Activated T-helper 17 cell treated with anti-CD3 and anti-CD28 coated beads, Interleukin-2, amount 50 U/mL, for 72 hours (primary cell): ENCODE results near the gene LMX1A. TPM values are rescaled to one million over a fixed set of nuclear protein-coding genes. Genes with fewer than 3 reads are reported as not detected.

Experiments used
- ATAC-seq: fragments of 150-1000 bp; cut with Tn5 transposase; replicated peaks from 2 replicates; pipeline ENCODE4 v1.10.0; 2021; ENCODE audit warnings: mild to moderate bottlenecking, moderate library complexity
- H3K27ac Mint-ChIP-seq: one replicate; pipeline ENCODE4 v1.8.0; 2022; ENCODE audit warnings: mixed read lengths
- H3K27me3 Mint-ChIP-seq: one replicate; pipeline ENCODE4 v1.8.0; 2022; ENCODE audit warnings: mixed read lengths
- H3K36me3 Mint-ChIP-seq: one replicate; pipeline ENCODE4 v1.8.0; 2022; ENCODE audit warnings: low read depth, mild to moderate bottlenecking, mixed read lengths
- H3K4me1 Mint-ChIP-seq: one replicate; pipeline ENCODE4 v1.8.0; 2022; ENCODE audit warnings: mixed read lengths
- H3K4me3 Mint-ChIP-seq: one replicate; pipeline ENCODE4 v1.8.0; 2022; ENCODE audit warnings: mild to moderate bottlenecking, mixed read lengths
- H3K9me3 Mint-ChIP-seq: one replicate; pipeline ENCODE4 v1.8.0; 2022; ENCODE audit warnings: mixed read lengths
- total RNA-seq, 2 donors: library from RNA; stranded (reverse); gene quantifications; one replicate each; pipeline ENCODE4 v1.2.3, GENCODE V29; 2022

Gene LMX1A
- total RNA-seq, 2 donors from 2014 or later: not detected

DNA sequence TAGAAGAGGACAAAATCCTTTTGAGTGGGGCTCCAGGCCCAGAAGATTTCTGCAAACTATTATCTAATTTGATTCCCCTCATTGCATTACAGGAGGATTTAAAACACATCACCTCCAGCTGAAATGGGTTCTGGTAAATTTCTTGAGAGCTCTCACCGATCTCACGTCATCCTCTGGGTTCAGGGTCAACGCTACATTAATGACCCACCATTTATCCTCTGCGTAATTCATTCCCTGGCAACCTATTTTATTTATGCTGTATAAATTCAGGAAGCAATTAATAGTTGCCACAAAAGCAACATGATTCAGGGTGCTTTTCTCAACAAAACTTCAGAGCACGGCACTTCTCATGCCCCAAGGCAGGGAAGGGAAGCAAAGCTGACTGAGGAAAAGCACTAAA, 38.9 kb downstream of the LMX1A start:
- Mint-ChIP-seq H3K27me3 (peaks cover 52% of the 10 kb centered on the region), H3K4me1 (no peaks in the 10 kb centered on the region), H3K4me3 (no peak overlapping the region), H3K36me3 (no peaks in the 10 kb centered on the region), H3K9me3 (no peaks in the 10 kb centered on the region), H3K27ac (no peak overlapping the region)
- no peak for ATAC-seq

DNA sequence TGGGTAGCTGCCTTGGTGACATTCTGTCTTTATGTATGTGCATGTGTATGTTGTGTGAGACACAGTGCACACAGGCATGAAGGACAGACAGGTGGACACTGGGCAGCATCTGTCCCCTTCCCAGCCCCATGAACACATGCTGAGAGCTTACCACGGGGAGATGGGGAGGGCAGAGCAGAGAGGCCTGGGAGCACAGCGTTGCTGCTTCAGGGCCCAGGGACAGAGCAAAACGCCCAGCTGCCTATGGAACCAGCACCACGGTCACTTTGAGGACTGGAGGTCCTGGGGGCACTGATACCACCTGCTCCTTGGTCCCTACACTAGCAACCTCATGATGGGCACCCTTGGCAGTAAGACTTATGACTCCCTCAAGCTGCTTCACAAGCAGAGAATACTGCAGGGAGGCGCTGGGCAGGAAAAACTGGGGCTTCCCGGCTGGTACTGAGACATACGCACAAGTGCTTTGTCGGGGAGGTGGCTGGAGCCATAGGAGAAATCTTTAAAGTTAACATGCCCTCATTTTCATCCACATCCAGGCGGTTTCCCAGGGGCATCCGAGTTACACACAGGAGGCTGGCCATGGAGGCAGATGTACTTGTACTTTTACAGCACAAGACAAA, 40.3 kb downstream of the LMX1A start:
- peaks cover 48% of the 10 kb centered on the region for H3K27me3 Mint-ChIP-seq
- no peak for ATAC-seq
- no peak overlapping the region for H3K4me3 Mint-ChIP-seq
- H3K27ac Mint-ChIP-seq: no peak overlapping the region
- H3K36me3 Mint-ChIP-seq: no peaks in the 10 kb centered on the region
- H3K4me1 Mint-ChIP-seq: no peaks in the 10 kb centered on the region
- H3K9me3 Mint-ChIP-seq: no peaks in the 10 kb centered on the region

DNA sequence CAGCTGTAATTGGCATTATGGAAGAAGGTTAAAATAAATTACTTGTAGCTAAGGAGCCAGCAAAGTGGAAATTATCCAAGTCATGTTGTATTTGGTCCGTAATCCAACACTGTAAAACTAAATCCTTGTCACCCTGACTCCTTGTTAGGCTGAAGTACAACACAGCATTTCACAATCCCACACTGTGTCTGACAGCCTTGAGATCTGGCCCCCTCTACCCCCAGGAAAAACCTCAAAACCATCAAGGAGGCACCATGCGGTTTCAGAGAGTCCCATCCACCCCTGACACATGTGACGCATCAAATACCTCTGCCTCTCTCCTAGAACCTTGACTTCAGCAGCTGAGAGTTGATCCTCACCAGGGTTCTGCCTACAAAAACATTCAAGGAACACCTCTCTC, 41.0 kb downstream of the LMX1A start:
- no peaks in the 10 kb centered on the region for H3K36me3 Mint-ChIP-seq
- H3K9me3 Mint-ChIP-seq: no peaks in the 10 kb centered on the region
- peaks cover 45% of the 10 kb centered on the region for H3K27me3 Mint-ChIP-seq
- no peaks in the 10 kb centered on the region for H3K4me1 Mint-ChIP-seq
- ATAC-seq: no peak
- H3K27ac Mint-ChIP-seq: no peak overlapping the region
- no peak overlapping the region for H3K4me3 Mint-ChIP-seq

DNA sequence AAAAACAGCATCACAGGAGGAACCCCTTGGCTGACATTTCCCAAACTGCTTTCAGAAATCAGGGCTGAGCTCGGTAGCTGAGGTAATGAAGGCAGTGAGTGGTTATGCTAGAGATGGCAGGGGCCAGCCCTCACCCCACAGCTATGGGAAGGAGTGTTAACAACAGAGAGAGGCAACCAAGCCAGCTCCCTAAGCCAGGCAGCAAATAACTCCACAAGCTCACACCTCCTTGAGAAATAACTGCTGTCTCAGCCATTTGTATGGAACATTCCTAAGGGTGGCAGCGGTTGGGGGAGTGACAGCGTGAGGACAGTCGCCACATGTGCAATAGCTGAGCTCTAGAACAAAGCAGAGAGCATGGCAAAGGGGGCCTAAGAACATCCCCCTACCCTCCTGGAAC, 42.6 kb downstream of the LMX1A start:
- no peak for ATAC-seq
- no peak overlapping the region for H3K27ac Mint-ChIP-seq
- no peaks in the 10 kb centered on the region for H3K4me1 Mint-ChIP-seq
- H3K9me3 Mint-ChIP-seq: no peaks in the 10 kb centered on the region
- H3K4me3 Mint-ChIP-seq: no peak overlapping the region
- peaks cover 40% of the 10 kb centered on the region for H3K27me3 Mint-ChIP-seq
- no peaks in the 10 kb centered on the region for H3K36me3 Mint-ChIP-seq

- Mint-ChIP-seq H3K9me3 (no peaks in the 10 kb centered on the region), H3K4me3 (no peak overlapping the region), H3K36me3 (no peaks in the 10 kb centered on the region), H3K4me1 (no peaks in the 10 kb centered on the region), H3K27me3 (peaks cover 30% of the 10 kb centered on the region), H3K27ac (no peak overlapping the region)
- no peak for ATAC-seq
Measured at GRCh38 chr1:165312591-165312990, 43.9 kb downstream of the LMX1A start.

GRCh38 chr1:165306543-165307434, 49.7 kb downstream of the LMX1A start:
- H3K36me3 Mint-ChIP-seq: no peaks in the 10 kb centered on the region
- no peak for ATAC-seq
- H3K4me3 Mint-ChIP-seq: no peak overlapping the region
- no peaks in the 10 kb centered on the region for H3K4me1 Mint-ChIP-seq
- H3K27ac Mint-ChIP-seq: no peak overlapping the region
- H3K27me3 Mint-ChIP-seq: peaks cover 25% of the 10 kb centered on the region
- H3K9me3 Mint-ChIP-seq: no peaks in the 10 kb centered on the region

DNA sequence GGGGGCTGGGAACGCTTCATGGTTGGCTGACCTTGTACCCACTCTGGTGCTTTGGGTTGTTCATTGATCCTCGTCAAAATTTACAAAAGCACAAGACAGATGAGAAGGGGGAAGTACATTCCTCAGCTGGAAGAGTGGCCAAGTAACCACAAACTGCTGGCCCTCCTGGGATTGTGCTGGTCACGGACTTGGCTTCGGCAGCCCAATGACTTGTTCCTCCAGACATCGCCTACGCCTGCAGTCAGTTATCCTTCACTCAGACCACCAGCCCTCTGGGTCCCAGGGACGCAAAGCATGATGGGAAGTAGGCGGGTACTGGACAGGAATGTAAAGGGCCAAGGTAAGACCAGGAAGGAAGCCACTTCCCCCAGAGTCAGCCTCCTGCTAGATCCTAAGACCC, 53.1 kb downstream of the LMX1A start:
- no peaks in the 10 kb centered on the region for H3K9me3 Mint-ChIP-seq

DNA sequence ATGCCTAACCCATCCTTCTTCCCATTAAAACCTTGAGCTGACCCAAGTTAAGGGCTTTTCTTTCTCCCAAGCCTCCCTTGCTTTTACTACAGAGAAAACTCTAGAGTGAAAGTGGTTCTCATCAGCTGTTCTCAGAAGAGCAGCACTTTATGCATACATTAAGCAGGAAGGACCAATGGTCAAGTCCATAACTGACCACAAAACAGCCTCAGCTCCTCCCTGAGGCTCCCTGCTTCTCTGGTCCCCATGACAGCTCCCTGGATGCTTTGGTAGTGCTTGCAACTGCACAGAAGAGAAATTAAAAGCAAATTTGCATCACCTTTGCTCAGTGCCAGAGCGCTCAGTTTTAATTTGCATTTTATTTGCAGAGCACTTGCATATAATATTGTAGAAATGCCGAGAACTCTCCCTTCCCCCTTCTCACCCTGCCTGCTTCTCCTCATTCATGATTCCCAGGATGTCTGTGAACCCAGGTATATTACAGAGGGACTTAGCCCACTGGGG, 56.1 kb downstream of the LMX1A start:
- no peaks in the 10 kb centered on the region for H3K36me3 Mint-ChIP-seq
- ATAC-seq: no peak

More for the DNA sequence above, 53.1 kb downstream of the LMX1A start:
- no peaks in the 10 kb centered on the region for H3K4me1 Mint-ChIP-seq
- peaks cover 29% of the 10 kb centered on the region for H3K27me3 Mint-ChIP-seq
- no peak for ATAC-seq
- no peaks in the 10 kb centered on the region for H3K36me3 Mint-ChIP-seq
- no peak overlapping the region for H3K27ac Mint-ChIP-seq
- no peak overlapping the region for H3K4me3 Mint-ChIP-seq

GRCh38 chr1:165298203-165298820, 58.2 kb downstream of the LMX1A start:
- Mint-ChIP-seq H3K4me1 (no peaks in the 10 kb centered on the region), H3K27me3 (peaks cover 8% of the 10 kb centered on the region), H3K27ac (no peak overlapping the region), H3K4me3 (no peak overlapping the region), H3K36me3 (no peaks in the 10 kb centered on the region), H3K9me3 (no peaks in the 10 kb centered on the region)
- no peak for ATAC-seq

More for the DNA sequence above, 56.1 kb downstream of the LMX1A start:
- no peaks in the 10 kb centered on the region for H3K4me1 Mint-ChIP-seq
- H3K4me3 Mint-ChIP-seq: no peak overlapping the region
- H3K27me3 Mint-ChIP-seq: peaks cover 23% of the 10 kb centered on the region
- H3K9me3 Mint-ChIP-seq: no peaks in the 10 kb centered on the region
- H3K27ac Mint-ChIP-seq: no peak overlapping the region

GRCh38 chr1:165296205-165296604, 60.3 kb downstream of the LMX1A start:
- ATAC-seq: no peak
- Mint-ChIP-seq H3K4me3 (no peak overlapping the region), H3K27ac (no peak overlapping the region), H3K9me3 (no peaks in the 10 kb centered on the region), H3K4me1 (no peaks in the 10 kb centered on the region), H3K36me3 (no peaks in the 10 kb centered on the region), H3K27me3 (peaks cover 8% of the 10 kb centered on the region)

DNA sequence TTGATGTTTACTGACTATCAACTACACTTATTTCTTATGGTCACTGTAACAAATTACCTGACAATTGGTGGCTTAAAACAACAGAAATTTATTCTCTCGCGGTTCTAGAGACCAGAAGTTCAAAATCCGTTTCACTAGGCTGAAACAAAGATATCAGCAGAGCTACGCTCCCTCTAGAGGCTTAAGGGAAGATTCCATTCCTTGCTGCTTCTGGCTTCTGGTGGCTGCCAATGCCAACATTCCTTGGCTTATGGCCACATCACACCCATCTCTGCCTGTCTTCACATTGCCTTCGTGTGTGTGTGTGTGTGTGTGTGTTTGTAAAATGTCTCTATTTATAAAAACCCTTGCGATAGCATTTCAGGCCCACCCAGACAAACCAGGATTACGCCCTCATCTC, 66.4 kb downstream of the LMX1A start:
- no peak for ATAC-seq
- no peaks in the 10 kb centered on the region for H3K4me1 Mint-ChIP-seq
- no peaks in the 10 kb centered on the region for H3K36me3 Mint-ChIP-seq
- peaks cover 14% of the 10 kb centered on the region for H3K27me3 Mint-ChIP-seq
- no peaks in the 10 kb centered on the region for H3K9me3 Mint-ChIP-seq
- no peak overlapping the region for H3K4me3 Mint-ChIP-seq
- no peak overlapping the region for H3K27ac Mint-ChIP-seq

- Mint-ChIP-seq H3K27ac (no peak overlapping the region), H3K4me1 (no peaks in the 10 kb centered on the region), H3K27me3 (peaks cover 18% of the 10 kb centered on the region), H3K9me3 (no peaks in the 10 kb centered on the region), H3K36me3 (no peaks in the 10 kb centered on the region), H3K4me3 (no peak overlapping the region)
- no peak for ATAC-seq
Measured at GRCh38 chr1:165289556-165289955, 67.0 kb downstream of the LMX1A start.

DNA sequence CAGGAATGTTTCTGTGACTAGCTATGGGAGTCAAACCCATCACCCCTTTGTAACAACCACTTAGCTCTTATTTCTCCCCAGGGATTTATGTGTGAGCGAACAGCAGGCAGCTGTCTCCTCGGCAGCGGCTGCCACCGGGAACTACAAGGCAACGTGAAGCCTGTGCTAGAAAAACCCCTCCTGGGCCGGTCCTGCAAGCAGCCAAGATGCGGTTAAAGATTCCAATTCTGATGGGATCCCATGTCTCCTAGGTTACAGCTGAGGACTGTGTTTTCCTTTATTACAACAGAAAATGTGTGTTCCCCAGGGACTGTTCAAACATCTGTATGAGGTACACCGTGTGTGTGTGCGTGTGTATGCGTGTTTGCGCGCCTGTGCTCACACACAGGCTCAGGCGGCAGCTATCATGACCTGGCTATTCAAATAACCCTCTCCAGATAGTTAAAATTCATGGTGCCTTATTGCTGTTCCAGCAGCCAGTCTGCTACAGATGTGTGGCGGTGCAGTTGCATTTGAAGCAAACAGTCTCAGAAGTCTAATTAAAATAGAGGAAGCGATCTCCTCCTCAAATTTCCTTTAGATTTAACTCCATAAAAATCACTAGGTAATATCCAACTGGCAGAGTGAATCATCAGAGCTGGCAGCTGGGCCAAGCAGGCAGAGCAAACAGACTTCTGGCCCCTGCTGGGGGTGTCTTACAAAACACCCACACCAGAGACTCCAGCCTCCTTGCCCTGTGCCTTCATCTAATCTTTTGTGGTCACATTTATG, 68.0 kb downstream of the LMX1A start:
- no peaks in the 10 kb centered on the region for H3K9me3 Mint-ChIP-seq
- no peak overlapping the region for H3K27ac Mint-ChIP-seq
- ATAC-seq: no peak
- H3K36me3 Mint-ChIP-seq: no peaks in the 10 kb centered on the region
- H3K27me3 Mint-ChIP-seq: peaks cover 25% of the 10 kb centered on the region
- H3K4me1 Mint-ChIP-seq: no peaks in the 10 kb centered on the region
- H3K4me3 Mint-ChIP-seq: no peak overlapping the region

- Mint-ChIP-seq H3K27me3 (peaks cover 30% of the 10 kb centered on the region), H3K36me3 (no peaks in the 10 kb centered on the region), H3K4me3 (no peak overlapping the region), H3K9me3 (no peaks in the 10 kb centered on the region), H3K4me1 (no peaks in the 10 kb centered on the region), H3K27ac (no peak overlapping the region)
- ATAC-seq: no peak
Measured at GRCh38 chr1:165287781-165288180, 68.7 kb downstream of the LMX1A start.
